WI38 (cell line): ENCODE measurements around the gene AKR1A1.

ENCODE experiments used
- H3K4me3 ChIP-seq: 2 replicates; pipeline ENCODE4 v1.5.1; 2011; ENCODE audit warnings: low read depth, mild to moderate bottlenecking, control low read depth, low read length
- TF ChIP-seq, protein P1 (sequence below): IDR thresholded peaks from 2 replicates; pipeline ENCODE4 v1.5.1; 2012; ENCODE audit warnings: low read depth, mild to moderate bottlenecking, control low read depth, low read length

Gene AKR1A1

DNA sequence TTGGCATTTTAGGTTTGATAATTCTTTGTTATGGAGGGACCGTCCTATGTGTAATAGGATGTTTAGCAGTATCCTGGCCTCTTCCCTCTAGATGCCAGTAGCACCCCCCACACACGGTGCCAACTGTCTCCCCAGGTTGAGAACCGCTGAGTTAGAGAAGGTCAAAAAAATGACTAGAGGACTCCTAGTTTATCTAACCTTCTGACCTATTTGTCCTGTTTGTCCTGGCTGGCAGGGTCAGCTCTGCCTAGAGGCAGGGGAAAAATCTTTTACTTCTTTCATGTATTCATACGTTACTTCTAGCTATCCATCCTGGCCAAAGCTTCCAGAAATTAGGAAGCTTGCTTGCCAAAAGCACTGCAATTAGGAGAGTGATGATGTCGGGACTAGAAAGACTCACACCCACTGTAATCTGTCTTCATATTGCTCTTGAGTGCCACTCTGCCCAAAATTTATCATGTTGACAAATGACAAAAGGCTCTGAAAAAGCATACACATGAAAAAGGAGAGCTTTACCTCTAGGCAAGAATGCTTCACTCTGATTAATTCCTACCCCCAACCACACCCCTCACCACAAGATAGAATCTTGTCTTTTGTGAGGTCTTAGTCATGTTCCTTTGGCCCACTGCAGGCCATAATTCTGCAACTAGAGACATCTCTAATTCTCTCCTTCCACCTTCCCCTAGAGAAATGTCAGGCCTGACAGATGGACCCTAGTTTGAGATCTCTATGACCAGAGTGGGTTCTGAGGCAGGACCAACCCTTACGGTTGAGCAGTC is 14.4 kb upstream of the AKR1A1 start:
- no peak overlapping the region for H3K4me3 ChIP-seq
- TF ChIP-seq, protein P1, sequence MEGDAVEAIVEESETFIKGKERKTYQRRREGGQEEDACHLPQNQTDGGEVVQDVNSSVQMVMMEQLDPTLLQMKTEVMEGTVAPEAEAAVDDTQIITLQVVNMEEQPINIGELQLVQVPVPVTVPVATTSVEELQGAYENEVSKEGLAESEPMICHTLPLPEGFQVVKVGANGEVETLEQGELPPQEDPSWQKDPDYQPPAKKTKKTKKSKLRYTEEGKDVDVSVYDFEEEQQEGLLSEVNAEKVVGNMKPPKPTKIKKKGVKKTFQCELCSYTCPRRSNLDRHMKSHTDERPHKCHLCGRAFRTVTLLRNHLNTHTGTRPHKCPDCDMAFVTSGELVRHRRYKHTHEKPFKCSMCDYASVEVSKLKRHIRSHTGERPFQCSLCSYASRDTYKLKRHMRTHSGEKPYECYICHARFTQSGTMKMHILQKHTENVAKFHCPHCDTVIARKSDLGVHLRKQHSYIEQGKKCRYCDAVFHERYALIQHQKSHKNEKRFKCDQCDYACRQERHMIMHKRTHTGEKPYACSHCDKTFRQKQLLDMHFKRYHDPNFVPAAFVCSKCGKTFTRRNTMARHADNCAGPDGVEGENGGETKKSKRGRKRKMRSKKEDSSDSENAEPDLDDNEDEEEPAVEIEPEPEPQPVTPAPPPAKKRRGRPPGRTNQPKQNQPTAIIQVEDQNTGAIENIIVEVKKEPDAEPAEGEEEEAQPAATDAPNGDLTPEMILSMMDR = no peak

DNA sequence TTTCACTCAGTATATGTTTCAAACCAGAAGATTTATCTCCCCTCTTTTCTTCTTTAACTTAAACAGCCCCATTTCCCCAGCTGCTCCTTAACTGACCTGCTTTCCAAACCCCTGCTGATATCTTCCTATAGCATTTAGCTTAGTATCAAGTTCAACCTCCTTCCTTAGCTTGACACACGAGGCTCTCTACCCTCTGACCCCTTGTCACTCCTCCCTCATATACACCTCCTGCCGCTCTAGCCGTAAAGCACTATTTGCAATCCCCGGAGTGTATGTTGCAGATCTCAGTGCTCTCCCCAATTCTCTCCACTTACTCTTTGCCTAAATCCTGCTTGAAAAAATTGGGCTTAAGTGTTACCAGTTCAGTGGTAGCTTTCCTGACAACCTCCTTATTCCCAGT is 13.7 kb upstream of the AKR1A1 start:
- H3K4me3 ChIP-seq = no peak overlapping the region
- TF ChIP-seq, protein P1 = no peak

DNA sequence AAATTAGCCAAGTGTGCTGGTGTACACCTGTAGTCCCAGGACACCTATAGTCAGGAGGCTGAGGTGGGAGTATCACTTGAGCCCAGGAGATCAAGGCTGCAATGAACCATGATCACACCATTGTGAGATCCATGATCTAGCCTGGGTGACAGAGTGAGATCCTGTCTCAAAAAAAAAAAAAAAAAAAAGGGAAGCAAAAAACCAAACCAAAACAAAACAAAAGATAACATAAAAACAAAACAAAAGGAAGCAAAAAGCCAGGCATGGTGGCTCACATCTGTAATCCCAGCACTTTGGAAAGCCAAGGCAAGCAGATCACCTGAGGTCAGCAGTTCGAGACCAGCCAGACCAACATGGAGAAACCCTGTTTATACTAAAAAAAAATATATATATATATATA is 9.4 kb upstream of the AKR1A1 start:
- TF ChIP-seq, protein P1 = no peak
- H3K4me3 ChIP-seq = no peak overlapping the region

DNA sequence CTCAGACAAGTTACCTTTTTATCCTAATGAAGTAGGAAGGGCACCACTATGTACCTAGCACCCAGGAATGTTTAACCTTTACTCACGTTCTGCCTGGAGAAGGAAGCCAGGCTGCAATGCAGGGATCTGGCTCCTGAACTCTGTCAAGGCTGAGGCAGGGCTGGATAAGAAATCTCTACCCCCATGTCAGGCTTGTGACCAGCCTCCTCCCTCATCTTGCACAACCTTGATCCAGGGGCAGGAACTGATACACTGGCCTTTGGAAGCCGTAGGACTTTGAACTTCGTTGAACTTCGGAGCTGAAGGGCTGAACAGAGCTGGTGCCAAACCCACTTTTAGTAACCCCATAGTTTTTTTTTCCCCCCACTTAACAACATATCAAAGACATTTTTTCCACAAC is 8.0 kb upstream of the AKR1A1 start:
- TF ChIP-seq, protein P1 = no peak
- no peak overlapping the region for H3K4me3 ChIP-seq

DNA sequence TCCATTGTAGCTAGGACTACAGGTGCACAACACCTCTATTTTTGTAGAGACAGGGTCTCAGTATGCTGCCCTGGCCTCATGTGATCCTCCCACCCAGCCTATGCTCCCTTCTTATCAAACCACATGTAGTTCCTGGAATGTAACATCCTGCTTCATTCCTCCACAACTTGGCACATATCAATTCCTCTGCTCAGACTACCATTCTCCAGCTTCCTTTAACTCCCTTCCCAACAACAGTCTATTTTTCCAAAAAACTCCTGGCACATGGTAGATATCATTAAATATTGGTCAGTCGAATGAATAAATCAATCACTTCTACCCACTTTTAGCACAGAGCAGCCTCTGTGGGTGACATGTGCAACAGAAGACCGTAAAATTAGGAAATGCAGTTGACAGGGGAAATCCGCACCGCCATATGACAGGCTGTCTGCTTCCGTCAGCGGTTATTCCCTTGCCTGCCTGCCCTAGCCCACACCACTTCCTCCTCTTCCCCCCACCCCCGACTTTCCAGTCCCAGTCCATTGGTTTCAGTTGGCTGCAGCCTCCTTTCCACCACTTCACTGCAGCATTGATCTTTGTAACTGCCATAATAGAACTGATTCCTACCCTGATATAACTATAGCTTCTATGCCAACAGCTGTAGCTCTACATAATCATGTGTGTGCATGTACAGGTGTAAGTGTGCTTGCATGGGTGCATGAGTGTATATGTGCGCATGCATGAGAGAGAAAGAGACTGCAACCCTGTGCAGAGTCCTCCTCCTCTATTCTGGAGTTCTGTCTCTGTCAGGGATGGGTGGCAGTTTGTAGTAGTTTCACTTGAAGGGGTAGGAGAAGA is 6.8 kb upstream of the AKR1A1 start:
- TF ChIP-seq, protein P1 = no peak
- H3K4me3 ChIP-seq = no peak overlapping the region

DNA sequence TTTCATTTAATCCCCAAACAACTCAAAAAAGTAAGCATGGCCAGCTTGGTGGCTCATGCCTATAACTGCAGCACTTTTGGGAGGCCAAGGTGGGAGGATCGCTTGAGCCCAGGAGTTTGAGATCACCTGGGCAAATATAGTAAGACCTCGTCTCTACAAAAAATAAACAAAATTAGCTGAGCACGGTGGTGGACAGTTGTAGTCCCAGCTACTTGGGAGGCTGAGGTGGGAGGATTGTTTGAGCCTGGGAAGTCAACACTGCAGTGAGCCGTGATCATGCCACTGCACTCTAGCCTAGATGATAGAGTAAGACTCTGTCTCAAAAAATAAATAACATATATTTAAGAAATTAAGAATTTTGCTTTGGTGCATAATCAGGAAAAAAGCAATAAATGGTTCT is 6.1 kb upstream of the AKR1A1 start:
- TF ChIP-seq, protein P1 = no peak
- no peak overlapping the region for H3K4me3 ChIP-seq

DNA sequence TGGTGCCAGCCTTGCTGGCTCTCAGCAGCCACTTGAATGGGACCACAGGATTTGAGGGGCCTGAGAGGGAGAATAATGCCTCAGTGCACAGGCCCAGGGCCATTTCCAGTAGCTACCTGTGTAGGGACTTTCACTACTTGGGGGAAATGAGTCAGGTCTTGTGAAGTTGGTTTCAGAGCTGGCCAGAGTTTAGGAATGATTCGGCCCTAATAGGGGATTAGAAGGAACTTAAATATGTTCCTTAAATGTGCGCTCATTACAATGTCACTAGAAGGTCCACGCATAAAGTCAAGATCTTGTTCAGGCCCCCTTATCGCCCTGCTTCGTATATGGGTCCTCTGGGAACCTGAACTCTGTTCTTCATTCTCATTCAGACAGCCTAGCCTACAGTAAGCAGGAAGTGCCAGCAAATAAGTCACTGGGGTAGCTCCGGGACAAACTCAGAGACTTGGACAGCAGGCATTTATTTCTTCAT is 5.6 kb upstream of the AKR1A1 start:
- no peak overlapping the region for H3K4me3 ChIP-seq
- TF ChIP-seq, protein P1 = no peak
